CD4-positive, alpha-beta T cell treated with Interleukin-21 for 1 hour (primary cell): ENCODE data around the gene PLPPR3.

ENCODE experiments used
- DNase-seq: peaks from one replicate; pipeline ENCODE4 v3.0.0-alpha.2; 2020

PLPPR3 gene

DNA sequence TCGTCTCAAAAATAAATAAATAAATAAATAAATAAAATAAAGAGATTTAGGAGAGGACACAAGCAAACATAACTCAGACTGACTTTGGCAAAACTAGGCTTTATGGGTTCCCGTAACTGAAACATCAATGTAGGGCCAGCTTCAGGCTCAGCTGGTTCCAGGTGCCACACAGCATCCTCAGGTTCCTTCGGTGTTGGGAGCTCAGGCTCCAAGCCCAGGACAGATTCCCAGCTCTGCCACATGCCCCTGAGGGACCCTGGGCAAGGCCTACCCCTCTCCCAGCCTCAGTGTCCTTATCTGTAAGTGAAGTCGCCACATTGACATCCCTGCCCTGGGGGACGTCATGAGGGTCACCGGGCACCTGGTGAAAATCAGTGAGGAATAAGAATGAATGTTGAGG is 52.1 kb downstream of the PLPPR3 start:
- no peak for DNase-seq

DNA sequence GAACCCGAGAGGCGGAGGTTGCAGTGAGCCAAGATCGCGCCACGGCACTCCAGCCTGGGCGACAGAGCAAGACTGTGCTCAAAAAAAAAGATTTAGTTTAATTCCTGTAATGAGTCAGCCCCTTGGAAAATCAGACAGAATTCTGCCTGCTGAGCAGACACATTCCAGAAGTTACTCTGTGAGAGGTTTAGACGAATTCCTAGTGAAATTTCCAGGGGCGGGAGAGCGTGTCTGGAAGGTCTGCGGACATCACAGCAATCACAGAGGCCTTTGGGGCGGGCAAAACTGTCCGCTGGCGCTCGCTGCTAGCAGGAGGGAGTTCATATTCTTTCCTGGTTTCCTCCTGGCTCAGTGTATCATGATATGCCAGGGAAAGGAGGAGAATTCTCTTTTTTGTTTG is 53.3 kb downstream of the PLPPR3 start:
- DNase-seq = no peak

DNA sequence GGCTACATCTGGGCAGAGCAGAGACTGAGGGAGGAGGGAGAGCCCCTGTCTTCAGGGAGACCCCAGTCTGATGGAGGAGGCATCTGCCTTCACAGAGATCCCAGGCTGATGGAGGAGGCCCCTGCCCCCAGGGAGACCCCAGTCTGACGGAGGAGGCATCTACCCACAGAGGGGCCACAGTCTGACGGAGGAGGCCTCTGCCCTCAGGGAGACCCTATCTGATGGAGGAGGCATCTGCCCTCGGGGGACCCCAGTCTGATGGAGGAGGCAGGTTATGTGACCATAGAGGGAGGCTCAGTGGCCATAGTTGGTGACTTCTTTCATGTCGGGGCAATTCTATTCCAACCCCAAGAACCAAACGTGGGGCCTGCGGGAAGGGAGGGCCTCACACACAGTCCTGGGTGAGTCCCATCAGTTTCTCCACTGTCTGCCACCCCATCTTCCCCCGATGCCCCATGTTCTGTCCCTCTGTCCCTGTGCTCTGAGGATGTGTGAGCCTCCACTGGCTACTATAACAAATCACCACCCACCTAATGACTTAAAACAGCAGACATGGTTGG is 56.5 kb downstream of the PLPPR3 start:
- DNase-seq = no peak

DNA sequence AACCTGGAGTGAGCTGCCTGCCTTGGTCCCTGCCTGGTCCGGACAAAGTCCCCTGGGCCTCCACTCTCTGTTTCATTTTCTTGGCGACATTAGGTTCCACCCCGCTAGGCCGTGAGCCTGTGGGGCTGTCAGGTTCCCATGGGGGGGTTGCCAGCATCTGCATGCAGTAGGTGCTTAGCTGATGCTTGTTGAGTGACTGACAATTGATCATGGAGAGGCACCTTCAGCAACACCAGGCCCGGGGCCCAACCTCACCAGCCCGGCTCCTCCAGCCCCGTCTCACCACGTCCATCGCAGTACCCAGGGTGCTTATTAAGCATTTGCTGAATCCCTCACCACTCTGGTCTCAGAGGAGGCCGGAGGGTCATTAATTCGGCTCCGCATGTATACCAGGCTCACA is 57.5 kb downstream of the PLPPR3 start:
- DNase-seq = no peak

DNA sequence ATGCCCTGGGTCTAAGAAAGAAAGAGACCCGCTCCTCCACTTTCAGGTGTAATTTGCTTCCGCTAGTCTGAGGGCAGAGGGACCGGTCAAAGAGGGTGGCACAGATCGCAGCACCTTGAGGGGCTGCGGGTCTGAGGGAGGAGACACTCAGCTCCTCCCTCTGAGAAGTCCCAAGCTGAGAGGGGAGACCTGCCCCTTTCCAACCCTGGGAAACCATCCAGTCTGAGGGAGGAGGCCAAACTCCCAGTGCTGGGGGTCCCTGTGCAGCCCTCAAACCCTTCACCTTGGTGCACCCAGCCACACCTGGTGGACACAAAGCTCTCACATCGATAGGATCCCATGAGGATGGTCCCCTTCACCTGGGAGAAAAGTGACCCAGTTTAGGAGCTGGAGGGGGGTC is 57.9 kb downstream of the PLPPR3 start:
- DNase-seq = no peak

DNA sequence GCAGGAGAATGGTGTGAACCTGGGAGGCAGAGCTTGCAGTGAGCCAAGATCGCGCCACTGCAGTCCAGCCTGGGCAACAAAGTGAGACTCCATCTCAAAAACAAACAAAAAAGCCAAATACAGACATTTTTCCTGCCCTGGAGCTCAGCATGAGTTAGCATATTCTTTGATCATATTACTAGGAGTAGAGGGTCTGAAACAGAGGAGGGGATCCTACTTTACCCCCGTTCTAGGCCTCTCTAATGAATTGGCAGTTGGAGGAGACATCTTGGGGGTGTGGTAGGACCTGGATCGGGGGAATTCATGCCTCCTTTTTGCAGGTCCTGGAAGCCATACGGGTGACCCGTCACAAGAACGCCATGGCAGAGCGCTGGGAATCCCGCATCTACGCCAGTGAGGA is 58.6 kb downstream of the PLPPR3 start:
- DNase-seq = no peak
